Esophagus squamous epithelium (tissue), 5 donors: ENCODE measurements around the gene KRTAP5-6. TPM values are rescaled to one million over a fixed set of nuclear protein-coding genes. Genes with fewer than 3 reads are reported as not detected.

Experiments
- DNase-seq: peaks from one replicate; lab custom pipeline; 2025; lab: John Stamatoyannopoulos, UW
- H3K27ac ChIP-seq, 4 donors: fragments of 200-600 bp; sonication (generic); one replicate each; pipeline ENCODE4 v1.5.1; 2016 to 2019; ENCODE audit warnings: mild to moderate bottlenecking in 1 of 4
- H3K27me3 ChIP-seq, 4 donors: fragments of 200-600 bp; sonication (generic); 1 replicate in 3 of 4; 2 replicates in 1 of 4; pipeline versions ENCODE4 v1.5.1 to v1.6.0; 2017 to 2021; ENCODE audit warnings: antibody characterized with exemption in 1 of 4
- H3K36me3 ChIP-seq, 3 donors: fragments of 200-600 bp; sonication (generic); one replicate each; pipeline ENCODE4 v1.5.1; 2016 to 2019
- H3K4me1 ChIP-seq, 3 donors: fragments of 200-600 bp; sonication (generic); one replicate each; pipeline ENCODE4 v1.5.1; 2017 to 2019
- H3K4me3 ChIP-seq, 4 donors: fragments of 200-600 bp; sonication (generic); 1 replicate in 3 of 4; 2 replicates in 1 of 4; pipeline ENCODE4 v1.5.1; 2016 to 2019; ENCODE audit warnings: mild to moderate bottlenecking in 2 of 4, moderate library complexity in 1 of 4
- H3K9me3 ChIP-seq, 3 donors: fragments of 200-600 bp; sonication (generic); one replicate each; pipeline ENCODE4 v1.5.1; 2016 to 2019
- POLR2A ChIP-seq, 4 donors: fragments of 450-650 bp; IDR thresholded peaks; one replicate each; pipeline ENCODE4 v1.6.1; 2017; ENCODE audit warnings: antibody characterized with exemption in 4 of 4, mild to moderate bottlenecking in 4 of 4, moderate library complexity in 3 of 4
- WGBS, 2 donors: methylation state at CpG; one replicate each; pipeline ENCODE4 v1.1.5; 2018; 5-methylcytosine and 5-hydroxymethylcytosine counted together
- intact Hi-C: fragments of 100-400 bp; cut with DNase I; formaldehyde crosslinking; loops from one replicate; pipeline ENCODE4 v1.15.0; 2022
- total RNA-seq, 4 donors: library from RNA; depleted of rRNA; stranded (reverse); fragments of >200 nt; gene quantifications; one replicate each; pipeline ENCODE4 v1.1.0, GENCODE V29; 2016
- TF ChIP-seq, protein P1 (sequence below), 6 experiments: fragments of 450-650 bp in 4 of 6; fragments of 200-600 bp in 2 of 6; sonication (generic) in 2 of 6; IDR thresholded peaks; one replicate each; pipeline ENCODE4 v1.5.1; 2016 to 2019; ENCODE audit warnings: antibody characterized with exemption in 6 of 6, mild to moderate bottlenecking in 4 of 6, moderate library complexity in 4 of 6
- donor health status: DM: yes; HTN: yes; CAD: no.

Gene KRTAP5-6
- total RNA-seq, 4 donors from 2014 or later: not detected

GRCh38 chr11:1734641-1735081 lies 37.7 kb downstream of the KRTAP5-6 start:
- WGBS, 2 donors: 65 to 67% methylated on average over 6 to 8 of the region's 10 CpGs
- Histone ChIP-seq H3K4me3 (no peak overlapping the region), H3K9me3 (peaks cover 0 to 16% (median 14%) of the 10 kb centered on the region in 3 donors), H3K36me3 (no peaks in the 10 kb centered on the region), H3K4me1 (peaks cover 0 to 10% (median 0%) of the 10 kb centered on the region in 3 donors), H3K27ac (no peak overlapping the region), H3K27me3 (peaks cover 0 to 97% (median 2%) of the 10 kb centered on the region in 4 donors)
- DNase-seq: no peak
- TF ChIP-seq POLR2A (IDR thresholded peaks at IDR 0.05): no peak
- TF ChIP-seq, protein P1, sequence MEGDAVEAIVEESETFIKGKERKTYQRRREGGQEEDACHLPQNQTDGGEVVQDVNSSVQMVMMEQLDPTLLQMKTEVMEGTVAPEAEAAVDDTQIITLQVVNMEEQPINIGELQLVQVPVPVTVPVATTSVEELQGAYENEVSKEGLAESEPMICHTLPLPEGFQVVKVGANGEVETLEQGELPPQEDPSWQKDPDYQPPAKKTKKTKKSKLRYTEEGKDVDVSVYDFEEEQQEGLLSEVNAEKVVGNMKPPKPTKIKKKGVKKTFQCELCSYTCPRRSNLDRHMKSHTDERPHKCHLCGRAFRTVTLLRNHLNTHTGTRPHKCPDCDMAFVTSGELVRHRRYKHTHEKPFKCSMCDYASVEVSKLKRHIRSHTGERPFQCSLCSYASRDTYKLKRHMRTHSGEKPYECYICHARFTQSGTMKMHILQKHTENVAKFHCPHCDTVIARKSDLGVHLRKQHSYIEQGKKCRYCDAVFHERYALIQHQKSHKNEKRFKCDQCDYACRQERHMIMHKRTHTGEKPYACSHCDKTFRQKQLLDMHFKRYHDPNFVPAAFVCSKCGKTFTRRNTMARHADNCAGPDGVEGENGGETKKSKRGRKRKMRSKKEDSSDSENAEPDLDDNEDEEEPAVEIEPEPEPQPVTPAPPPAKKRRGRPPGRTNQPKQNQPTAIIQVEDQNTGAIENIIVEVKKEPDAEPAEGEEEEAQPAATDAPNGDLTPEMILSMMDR (IDR thresholded peaks at IDR 0.05): no peak
- intact Hi-C loops: no loop called here

- Histone ChIP-seq H3K9me3 (peaks cover 0 to 16% (median 14%) of the 10 kb centered on the region in 3 donors), H3K27me3 (peaks cover 0 to 97% (median 2%) of the 10 kb centered on the region in 4 donors), H3K36me3 (no peaks in the 10 kb centered on the region), H3K4me3 (no peak overlapping the region), H3K27ac (no peak overlapping the region), H3K4me1 (peaks cover 0 to 10% (median 0%) of the 10 kb centered on the region in 3 donors)
- intact Hi-C loops: no loop called here
- TF ChIP-seq, protein P1 (IDR thresholded peaks at IDR 0.05): no peak
- TF ChIP-seq POLR2A (IDR thresholded peaks at IDR 0.05): no peak
- no peak for DNase-seq
- 72 to 81% methylated on average over 7 of the region's 16 CpGs for WGBS, 2 donors
Measured at GRCh38 chr11:1735271-1735670, 38.3 kb downstream of the KRTAP5-6 start.

- 52 to 54% methylated on average over 3 of the region's 3 CpGs for WGBS, 2 donors
- Histone ChIP-seq H3K27ac (no peak overlapping the region), H3K4me3 (no peak overlapping the region), H3K27me3 (peaks cover 0 to 99% (median 2%) of the 10 kb centered on the region in 4 donors), H3K9me3 (peaks cover 0 to 16% (median 14%) of the 10 kb centered on the region in 3 donors), H3K36me3 (no peaks in the 10 kb centered on the region), H3K4me1 (peaks cover 0 to 10% (median 0%) of the 10 kb centered on the region in 3 donors)
- no peak for DNase-seq
- intact Hi-C loops: no loop called here
- no peak for TF ChIP-seq POLR2A (IDR thresholded peaks at IDR 0.05)
- TF ChIP-seq, protein P1 (IDR thresholded peaks at IDR 0.05): no peak
Measured at GRCh38 chr11:1736447-1736992, 39.5 kb downstream of the KRTAP5-6 start.

GRCh38 chr11:1737080-1737757 lies 40.2 kb downstream of the KRTAP5-6 start:
- H3K36me3 ChIP-seq: no peaks in the 10 kb centered on the region
- no peak overlapping the region for H3K4me3 ChIP-seq
- TF ChIP-seq, protein P1 (IDR thresholded peaks at IDR 0.05): no peak
- no peak for TF ChIP-seq POLR2A (IDR thresholded peaks at IDR 0.05)
- peaks cover 0 to 16% (median 14%) of the 10 kb centered on the region in 3 donors for H3K9me3 ChIP-seq
- peaks cover 0 to 7% (median 0%) of the 10 kb centered on the region in 3 donors for H3K4me1 ChIP-seq
- no peak for DNase-seq
- H3K27me3 ChIP-seq: peaks cover 0 to 97% (median 2%) of the 10 kb centered on the region in 4 donors
- WGBS, 2 donors: 75 to 82% methylated on average over 4 to 6 of the region's 6 CpGs
- intact Hi-C loops: no loop called here
- no peak overlapping the region for H3K27ac ChIP-seq

DNA sequence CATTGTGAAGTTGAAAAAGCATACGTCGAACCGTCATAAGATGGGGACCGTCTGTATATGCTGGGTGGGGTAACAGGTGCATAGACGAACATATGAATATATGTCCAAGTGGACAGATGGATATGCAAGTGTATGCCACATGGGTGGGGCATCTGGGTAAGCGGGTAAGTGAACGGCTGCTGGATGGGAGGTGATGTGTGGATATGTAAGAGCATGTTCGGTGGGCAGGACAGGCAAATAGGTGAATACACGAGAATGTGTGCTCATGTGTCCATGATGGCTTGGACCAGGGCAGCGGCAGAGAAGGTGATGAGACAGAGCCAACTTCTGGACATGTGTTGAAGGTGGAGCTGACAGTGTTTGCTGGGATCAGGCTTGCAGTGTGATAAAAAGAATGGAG lies 41.4 kb downstream of the KRTAP5-6 start:
- Histone ChIP-seq H3K9me3 (peaks cover 0 to 16% (median 14%) of the 10 kb centered on the region in 3 donors), H3K4me3 (no peak overlapping the region), H3K27ac (no peak overlapping the region), H3K27me3 (peaks cover 0 to 90% (median 2%) of the 10 kb centered on the region in 4 donors), H3K36me3 (no peaks in the 10 kb centered on the region), H3K4me1 (no peaks in the 10 kb centered on the region)
- WGBS, 2 donors: 83 to 89% methylated on average over 10 of the region's 10 CpGs
- no peak for TF ChIP-seq POLR2A (IDR thresholded peaks at IDR 0.05)
- TF ChIP-seq, protein P1 (IDR thresholded peaks at IDR 0.05): no peak
- intact Hi-C loops: no loop called here
- no peak for DNase-seq
